ENCODE measurements around the gene ATXN1.

The ATXN1 gene

GRCh38 chr6:16677458-16677857 is 83.8 kb downstream of the ATXN1 start:
- DNase-seq (ENCODE audit: low read depth in 1 of 2, low spot score in 1 of 2): no peak
- Histone ChIP-seq H3K27ac (replicated peaks) (no peak overlapping the region), H3K27me3 (ENCODE audit: insufficient read depth, poor library complexity, severe bottlenecking) (no peaks in the 10 kb centered on the region), H3K4me3 (replicated peaks; ENCODE audit: insufficient read depth, low read length) (no peak overlapping the region)
- TF ChIP-seq GABPA (IDR thresholded peaks at IDR 0.05; ENCODE audit: low read depth) (no peak), REST (IDR thresholded peaks at IDR 0.05; ENCODE audit: insufficient replicate concordance, low read depth) (no peak), POLR2AphosphoS5 (IDR thresholded peaks at IDR 0.05; ENCODE audit: low read depth) (no peak), SPI1 (IDR thresholded peaks at IDR 0.05; ENCODE audit: borderline replicate concordance, low read depth) (no peak), CTCF (IDR thresholded peaks at IDR 0.05; ENCODE audit: insufficient read depth, low read length) (no peak)

- Histone ChIP-seq H3K4me3 (replicated peaks; ENCODE audit: insufficient read depth, low read length) (no peak overlapping the region), H3K27ac (replicated peaks) (no peak overlapping the region), H3K27me3 (ENCODE audit: insufficient read depth, poor library complexity, severe bottlenecking) (no peaks in the 10 kb centered on the region)
- TF ChIP-seq POLR2AphosphoS5 (IDR thresholded peaks at IDR 0.05; ENCODE audit: low read depth) (no peak), REST (IDR thresholded peaks at IDR 0.05; ENCODE audit: insufficient replicate concordance, low read depth) (no peak), SPI1 (IDR thresholded peaks at IDR 0.05; ENCODE audit: borderline replicate concordance, low read depth) (no peak), GABPA (IDR thresholded peaks at IDR 0.05; ENCODE audit: low read depth) (no peak), CTCF (IDR thresholded peaks at IDR 0.05; ENCODE audit: insufficient read depth, low read length) (no peak)
- DNase-seq (ENCODE audit: low read depth in 1 of 2, low spot score in 1 of 2): no peak
Measured at GRCh38 chr6:16676978-16677377, 84.3 kb downstream of the ATXN1 start.

GRCh38 chr6:16676376-16676775 is 84.9 kb downstream of the ATXN1 start:
- Histone ChIP-seq H3K27ac (replicated peaks) (no peak overlapping the region), H3K4me3 (replicated peaks; ENCODE audit: insufficient read depth, low read length) (no peak overlapping the region), H3K27me3 (ENCODE audit: insufficient read depth, poor library complexity, severe bottlenecking) (no peaks in the 10 kb centered on the region)
- TF ChIP-seq CTCF (IDR thresholded peaks at IDR 0.05; ENCODE audit: insufficient read depth, low read length) (no peak), GABPA (IDR thresholded peaks at IDR 0.05; ENCODE audit: low read depth) (no peak), POLR2AphosphoS5 (IDR thresholded peaks at IDR 0.05; ENCODE audit: low read depth) (no peak), REST (IDR thresholded peaks at IDR 0.05; ENCODE audit: insufficient replicate concordance, low read depth) (no peak), SPI1 (IDR thresholded peaks at IDR 0.05; ENCODE audit: borderline replicate concordance, low read depth) (no peak)
- no peak for DNase-seq (ENCODE audit: low read depth in 1 of 2, low spot score in 1 of 2)

Measured in HL-60 (cell line).